ENCODE measurements around the gene RASA4B.
"Not testable (repeated sequence)": the region's sequence is repeated elsewhere in the genome, so short reads cannot be mapped to it uniquely, and the experiment has no call there.

The RASA4B gene

GRCh38 chr7:102517550-102518147 is at the start of gene RASA4B:
RASA4B (minus strand) TSS chr7:102517777; CDS start chr7:102517710, 67 bp downstream.
- not testable (repeated sequence) for DNase-seq

DNA sequence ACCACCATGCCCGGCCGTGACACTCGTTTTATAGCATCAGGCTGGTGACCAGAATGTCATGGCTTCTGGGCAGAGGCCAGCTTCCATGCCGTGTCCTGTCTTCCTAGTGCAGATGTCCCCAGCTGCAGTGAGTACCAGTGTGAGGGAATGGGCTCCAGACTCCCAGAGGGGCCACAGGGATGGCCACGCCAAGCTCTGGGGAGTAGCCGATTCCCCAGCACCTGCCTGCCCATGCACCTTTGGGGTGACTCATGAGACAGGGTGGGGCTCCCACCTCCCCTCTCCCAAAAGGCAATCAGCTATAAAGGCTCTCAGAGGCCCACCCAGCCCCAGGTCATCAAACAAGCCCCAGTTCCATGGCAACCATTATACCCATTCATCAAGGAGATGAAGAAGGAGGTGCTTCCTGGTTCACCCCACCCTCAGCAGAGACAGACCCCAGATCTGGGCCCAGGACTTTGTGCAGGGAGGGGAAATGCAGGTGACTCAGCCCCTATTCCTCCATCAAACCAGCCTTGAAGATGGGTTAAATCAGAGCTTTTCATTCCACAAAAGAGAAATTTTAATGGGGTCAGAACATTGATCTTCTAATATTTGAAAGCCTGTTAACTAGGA is 33.3 kb upstream of the RASA4B start, which contains the start of gene SPDYE2:
SPDYE2 (plus strand) TSS at position 419 of the 615 bp plus-strand sequence. CDS start 2,030 bp downstream, outside the sequence.
- not testable (repeated sequence) for DNase-seq

DNA sequence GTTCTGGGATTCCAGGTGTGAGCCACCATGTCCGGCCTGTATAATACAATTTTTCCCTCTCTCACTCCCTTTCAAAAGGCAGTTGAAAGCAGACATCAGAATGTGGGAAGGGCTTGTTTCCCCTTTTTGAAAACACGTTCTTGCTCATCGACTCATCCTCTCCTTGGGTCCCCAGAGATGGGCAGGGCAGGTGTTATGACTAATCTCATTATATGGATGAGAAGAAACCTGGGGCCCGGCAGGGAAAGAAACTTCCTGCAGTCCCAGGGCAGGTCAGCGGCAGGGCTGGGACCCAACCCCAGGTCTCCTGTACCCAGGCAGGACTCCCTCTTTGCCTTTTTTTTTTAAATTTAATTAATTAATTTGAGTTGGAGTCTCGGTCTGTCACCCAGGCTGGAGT is 28.8 kb upstream of the RASA4B start:
- DNase-seq = not testable (repeated sequence)

GRCh38 chr7:102545288-102545687 is 27.7 kb upstream of the RASA4B start:
- not testable (repeated sequence) for DNase-seq

GRCh38 chr7:102544372-102544771 is 26.8 kb upstream of the RASA4B start:
- not testable (repeated sequence) for DNase-seq

DNA sequence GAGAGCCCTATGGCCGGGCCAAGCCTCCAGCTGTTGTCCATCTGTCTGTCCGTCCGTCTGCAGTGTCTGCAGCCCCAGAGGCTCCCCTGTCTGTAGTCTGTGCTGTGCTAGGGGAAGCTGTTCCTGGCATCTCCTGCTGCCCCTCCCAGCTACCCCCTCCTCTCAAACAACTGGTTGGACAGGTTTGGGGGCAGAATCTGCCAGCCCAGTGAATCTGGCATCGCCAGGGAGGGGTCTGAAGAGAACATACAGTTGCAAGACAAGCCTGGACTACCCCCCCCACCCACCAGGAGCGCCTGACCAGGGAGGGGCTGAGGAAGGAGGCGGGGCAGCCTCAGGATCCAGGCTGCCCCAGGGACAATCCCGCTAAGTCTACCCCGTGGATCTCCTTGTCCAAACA is 26.0 kb upstream of the RASA4B start, which contains the start of gene UPK3BL2:
UPK3BL2 (minus strand) TSS at position 101 of the 400 bp plus-strand sequence; CDS start at position 41, 60 bp downstream.
- not testable (repeated sequence) for DNase-seq

DNA sequence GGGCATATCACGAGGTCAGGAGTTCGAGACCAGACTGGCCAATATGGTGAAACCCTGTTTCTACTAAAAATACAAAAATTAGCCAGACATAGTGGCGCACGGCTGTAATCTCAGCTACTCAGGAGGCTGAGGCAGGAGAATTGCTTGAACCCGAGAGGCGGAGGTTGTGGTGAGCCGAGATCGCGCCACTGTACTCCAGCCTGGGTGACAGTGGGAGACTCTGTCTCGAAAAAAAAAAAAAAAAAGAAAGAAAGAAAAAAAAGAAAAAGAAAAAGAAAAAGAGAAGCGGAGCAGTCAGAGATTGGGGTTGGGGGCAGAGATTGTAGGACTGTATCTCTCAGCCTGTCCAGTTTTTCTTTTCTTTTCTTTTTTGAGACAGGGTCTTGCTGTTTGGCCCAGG is 25.2 kb upstream of the RASA4B start:
- not testable (repeated sequence) for DNase-seq

- not testable (repeated sequence) for DNase-seq
Measured at GRCh38 chr7:102542083-102542482, 24.5 kb upstream of the RASA4B start.

GRCh38 chr7:102540604-102541003 is 23.0 kb upstream of the RASA4B start:
- DNase-seq = not testable (repeated sequence)

GRCh38 chr7:102535062-102535615 is 17.6 kb upstream of the RASA4B start:
- DNase-seq = not testable (repeated sequence)

- not testable (repeated sequence) for DNase-seq
Measured at GRCh38 chr7:102532127-102532526, 14.6 kb upstream of the RASA4B start.

DNA sequence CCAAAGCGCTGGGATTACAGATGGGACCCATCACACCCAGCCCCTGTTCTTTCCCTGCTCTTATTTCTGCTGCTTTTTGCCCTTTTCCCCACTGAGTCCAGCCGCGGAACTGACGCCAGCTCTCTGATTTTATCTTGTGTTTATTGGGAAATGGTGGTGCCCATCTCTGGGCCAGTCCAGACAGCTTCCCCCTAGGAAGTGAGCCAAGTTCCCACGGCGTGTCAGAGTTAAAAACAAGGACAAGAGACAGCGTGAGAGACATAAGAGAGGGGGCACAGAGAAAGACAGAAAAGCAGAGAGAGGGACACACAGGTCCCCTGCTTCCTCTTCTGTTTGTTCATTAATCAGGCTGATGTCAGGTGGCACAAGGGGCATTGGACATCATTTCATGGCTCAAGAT is 14.0 kb upstream of the RASA4B start:
- not testable (repeated sequence) for DNase-seq

- DNase-seq = not testable (repeated sequence)
Measured at GRCh38 chr7:102527822-102528793, 10.5 kb upstream of the RASA4B start.

DNA sequence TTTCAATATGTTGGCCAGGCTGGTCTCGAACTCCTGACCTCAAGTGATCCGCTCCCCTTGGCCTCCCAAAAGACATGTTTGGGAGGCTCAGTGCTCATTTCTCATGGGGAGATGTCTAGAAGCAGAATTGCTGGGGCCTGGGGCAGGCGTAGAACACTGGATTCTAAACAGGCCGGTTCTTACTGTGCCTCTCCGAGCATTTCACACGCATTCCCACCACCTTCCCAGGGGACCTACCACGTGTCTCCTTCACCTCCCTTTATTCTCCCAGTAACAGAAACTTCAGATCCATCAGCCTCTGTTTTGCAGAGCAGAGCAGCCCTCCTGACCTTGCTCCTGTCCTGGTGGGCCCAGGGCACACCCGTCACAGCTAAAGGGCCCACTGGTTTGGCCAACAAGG is 9.6 kb upstream of the RASA4B start:
- DNase-seq = not testable (repeated sequence)

- DNase-seq = not testable (repeated sequence)
Measured at GRCh38 chr7:102524803-102525202, 7.2 kb upstream of the RASA4B start.

- DNase-seq = not testable (repeated sequence)
Measured at GRCh38 chr7:102520797-102521196, 3.2 kb upstream of the RASA4B start.

DNA sequence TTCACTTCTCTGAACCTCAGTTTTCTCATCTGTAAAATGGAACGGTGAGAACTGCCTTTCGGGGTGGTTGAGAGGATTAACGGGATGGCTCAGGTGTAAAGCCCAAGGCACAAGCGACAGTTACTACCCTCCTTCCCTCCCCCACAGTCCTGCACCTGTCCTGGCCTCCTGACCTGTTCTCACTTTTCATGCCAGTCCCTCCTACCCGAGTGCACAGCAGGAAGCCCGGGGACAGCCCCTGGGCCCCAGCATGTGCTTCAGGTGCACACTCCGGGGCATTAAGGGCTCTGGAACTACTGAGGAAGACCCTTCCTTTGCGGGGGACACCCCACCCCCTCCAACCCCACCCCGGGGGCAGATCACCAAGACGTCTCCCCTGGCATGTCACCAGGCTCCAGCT is 626 bp downstream of the RASA4B start:
- DNase-seq = not testable (repeated sequence)

DNA sequence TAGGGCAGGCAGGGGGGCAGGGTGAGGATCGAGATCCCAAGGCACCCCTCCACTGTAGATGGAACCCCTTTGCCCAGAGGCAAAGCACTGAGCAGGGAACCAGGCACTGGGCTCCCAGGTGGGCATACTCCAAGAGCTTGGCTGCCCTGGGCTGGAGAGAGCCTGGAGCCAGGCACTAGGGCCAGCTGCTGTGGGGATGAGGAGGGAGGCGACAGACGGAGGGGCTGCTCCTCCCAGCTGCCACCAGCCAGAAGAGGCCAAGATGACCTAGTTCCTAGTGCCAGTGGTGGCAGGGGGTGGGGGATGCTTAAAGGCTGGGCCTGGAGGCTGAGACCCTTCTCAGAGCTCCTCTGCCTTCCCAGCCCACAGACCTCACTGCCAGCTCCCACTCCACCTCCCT is 1.7 kb downstream of the RASA4B start:
- not testable (repeated sequence) for DNase-seq

- not testable (repeated sequence) for DNase-seq
Measured at GRCh38 chr7:102514881-102515721, 2.5 kb downstream of the RASA4B start.

GRCh38 chr7:102512642-102513221 is 4.8 kb downstream of the RASA4B start:
- DNase-seq = not testable (repeated sequence)

GRCh38 chr7:102511860-102512522 is 5.6 kb downstream of the RASA4B start:
- not testable (repeated sequence) for DNase-seq
